Astrocyte (in vitro differentiated cells and primary cell): ENCODE results near the gene TTC9B. TPM values are rescaled to one million over a fixed set of nuclear protein-coding genes. Genes with fewer than 3 reads are reported as not detected.
A peak's percentile ranks its signal among the peaks of the same experiment; 100 is the strongest.

Source experiments
- DNase-seq: peaks from one replicate; pipeline ENCODE4 v3.0.0-alpha.2; 2010; ENCODE audit warnings: low read depth
- FAIRE-seq: peaks from 2 replicates; lab custom pipeline; 2011; peaks lifted over from hg19 to GRCh38; lab: Jason Lieb, UNC
- H2AFZ ChIP-seq: 2 replicates; pipeline ENCODE4 v1.6.0; 2012; ENCODE audit warnings: low read depth, low read length, inconsistent platforms
- H3K27ac ChIP-seq: 2 replicates; pipeline ENCODE4 v1.5.1; 2011; ENCODE audit warnings: low read depth, low read length, inconsistent platforms
- H3K27me3 ChIP-seq: 2 replicates; pipeline ENCODE4 v1.6.0; 2011; ENCODE audit warnings: low read length, inconsistent platforms; ENCODE audit not compliant: insufficient read depth
- H3K36me3 ChIP-seq: 2 replicates; pipeline ENCODE4 v1.5.1; 2011; ENCODE audit warnings: low read length, inconsistent platforms; ENCODE audit not compliant: insufficient read depth
- H3K4me1 ChIP-seq: 2 replicates; pipeline ENCODE4 v1.5.1; 2011; ENCODE audit warnings: low read length, inconsistent platforms; ENCODE audit not compliant: insufficient read depth
- H3K4me2 ChIP-seq: 2 replicates; pipeline ENCODE4 v1.6.0; 2012; ENCODE audit warnings: low read length, inconsistent platforms
- H3K4me3 ChIP-seq: 2 replicates; pipeline ENCODE4 v1.5.1; 2011; ENCODE audit warnings: low read depth, mild to moderate bottlenecking, low read length, inconsistent platforms; ENCODE audit not compliant: insufficient read depth
- H3K79me2 ChIP-seq: 2 replicates; pipeline ENCODE4 v1.6.0; 2012; ENCODE audit warnings: mild to moderate bottlenecking, low read length, inconsistent platforms; ENCODE audit not compliant: insufficient read depth
- H3K9ac ChIP-seq: 2 replicates; pipeline ENCODE4 v1.6.0; 2012; ENCODE audit warnings: mild to moderate bottlenecking, low read length, inconsistent platforms
- H3K9me3 ChIP-seq: 2 replicates; pipeline ENCODE4 v1.5.1; 2012; ENCODE audit warnings: low read depth, mild to moderate bottlenecking, low read length, inconsistent platforms; ENCODE audit not compliant: insufficient read depth
- H4K20me1 ChIP-seq: 2 replicates; pipeline ENCODE4 v1.6.0; 2012; ENCODE audit warnings: low read length, inconsistent platforms; ENCODE audit not compliant: insufficient read depth
- H3K27ac Mint-ChIP-seq: one replicate; pipeline ENCODE4 v1.8.0; 2021; ENCODE audit warnings: mild to moderate bottlenecking, mixed read lengths; ENCODE audit not compliant: unreplicated experiment
- H3K27me3 Mint-ChIP-seq: one replicate; pipeline ENCODE4 v1.8.0; 2021; ENCODE audit warnings: low read depth, mixed read lengths; ENCODE audit not compliant: unreplicated experiment
- H3K36me3 Mint-ChIP-seq: one replicate; pipeline ENCODE4 v1.8.0; 2021; ENCODE audit warnings: low read depth, mixed read lengths; ENCODE audit not compliant: unreplicated experiment
- H3K4me1 Mint-ChIP-seq: one replicate; pipeline ENCODE4 v1.8.0; 2021; ENCODE audit warnings: low read depth, mixed read lengths; ENCODE audit not compliant: unreplicated experiment
- H3K4me3 Mint-ChIP-seq: one replicate; pipeline ENCODE4 v1.8.0; 2021; ENCODE audit warnings: mild to moderate bottlenecking, moderate library complexity, mixed read lengths; ENCODE audit not compliant: unreplicated experiment
- H3K9me3 Mint-ChIP-seq: one replicate; pipeline ENCODE4 v1.8.0; 2021; ENCODE audit warnings: mild to moderate bottlenecking, mixed read lengths; ENCODE audit not compliant: unreplicated experiment
- EZH2 ChIP-seq: IDR thresholded peaks from 2 replicates; pipeline ENCODE4 v1.6.1; 2012; ENCODE audit warnings: mild to moderate bottlenecking, low read length, inconsistent platforms; ENCODE audit not compliant: insufficient read depth
- total RNA-seq: library from RNA; stranded (reverse); gene quantifications from 2 replicates; pipeline ENCODE4 v1.2.1, GENCODE V29; 2021
- TF ChIP-seq, protein P1 (sequence below): IDR thresholded peaks from 2 replicates; pipeline ENCODE4 v1.5.1; 2011; ENCODE audit warnings: low read depth, mild to moderate bottlenecking, inconsistent platforms, low read length, moderate library complexity; ENCODE audit not compliant: insufficient read depth

Gene TTC9B
- total RNA-seq, 1 donor from 2014 or later = not detected

DNA sequence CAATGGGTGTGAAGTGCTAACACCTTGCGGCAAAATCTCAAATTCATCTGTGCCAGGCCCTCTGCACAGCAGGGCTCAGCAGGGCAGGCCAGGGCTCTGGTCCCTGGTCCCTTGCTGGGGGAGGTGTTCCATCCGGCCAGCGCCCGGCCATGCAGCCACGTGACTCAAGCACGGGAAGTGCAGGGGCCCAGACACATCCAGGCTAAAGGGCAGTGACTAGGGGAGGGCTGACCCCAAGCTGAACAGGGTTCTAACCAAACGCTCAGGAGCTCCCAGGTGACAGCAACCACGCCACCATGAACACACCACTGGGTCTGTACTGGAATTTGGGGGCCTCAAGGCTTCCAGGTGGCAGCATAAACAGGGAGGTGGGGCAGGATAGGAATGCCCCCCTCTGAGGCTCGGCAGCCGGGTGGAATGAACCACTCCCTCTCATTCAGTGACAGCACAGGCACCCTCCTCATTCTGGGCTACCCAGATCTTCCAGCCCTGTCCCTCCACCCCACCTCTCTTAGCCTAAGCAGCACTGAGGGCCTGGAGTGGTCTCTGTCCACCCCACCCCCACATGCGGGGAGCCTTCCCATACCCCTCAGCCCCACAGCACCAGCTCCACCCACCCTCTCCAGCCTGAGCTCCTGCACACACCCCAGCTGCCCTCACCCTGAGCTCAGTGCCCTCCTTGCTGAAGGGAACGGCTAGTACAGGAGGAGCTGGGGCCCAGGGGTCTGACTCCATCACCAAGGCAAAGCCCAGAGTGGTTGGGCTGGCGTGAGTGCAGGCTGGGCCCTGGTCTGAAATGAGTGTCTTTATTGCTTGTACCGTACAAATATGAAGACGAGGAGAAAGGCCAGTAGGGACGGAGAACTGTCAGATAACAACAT lies 13.6 kb upstream of the TTC9B start:
- no peaks in the 10 kb centered on the region for H3K36me3 Mint-ChIP-seq
- no peaks in the 10 kb centered on the region for H3K9me3 ChIP-seq
- H3K27me3 ChIP-seq = peaks cover 2% of the 10 kb centered on the region
- no peaks in the 10 kb centered on the region for H3K9me3 Mint-ChIP-seq
- TF ChIP-seq, protein P1, sequence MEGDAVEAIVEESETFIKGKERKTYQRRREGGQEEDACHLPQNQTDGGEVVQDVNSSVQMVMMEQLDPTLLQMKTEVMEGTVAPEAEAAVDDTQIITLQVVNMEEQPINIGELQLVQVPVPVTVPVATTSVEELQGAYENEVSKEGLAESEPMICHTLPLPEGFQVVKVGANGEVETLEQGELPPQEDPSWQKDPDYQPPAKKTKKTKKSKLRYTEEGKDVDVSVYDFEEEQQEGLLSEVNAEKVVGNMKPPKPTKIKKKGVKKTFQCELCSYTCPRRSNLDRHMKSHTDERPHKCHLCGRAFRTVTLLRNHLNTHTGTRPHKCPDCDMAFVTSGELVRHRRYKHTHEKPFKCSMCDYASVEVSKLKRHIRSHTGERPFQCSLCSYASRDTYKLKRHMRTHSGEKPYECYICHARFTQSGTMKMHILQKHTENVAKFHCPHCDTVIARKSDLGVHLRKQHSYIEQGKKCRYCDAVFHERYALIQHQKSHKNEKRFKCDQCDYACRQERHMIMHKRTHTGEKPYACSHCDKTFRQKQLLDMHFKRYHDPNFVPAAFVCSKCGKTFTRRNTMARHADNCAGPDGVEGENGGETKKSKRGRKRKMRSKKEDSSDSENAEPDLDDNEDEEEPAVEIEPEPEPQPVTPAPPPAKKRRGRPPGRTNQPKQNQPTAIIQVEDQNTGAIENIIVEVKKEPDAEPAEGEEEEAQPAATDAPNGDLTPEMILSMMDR = no peak
- TF ChIP-seq EZH2 = no peak
- H4K20me1 ChIP-seq = no peaks in the 10 kb centered on the region
- DNase-seq (no peak), FAIRE-seq (no peak)
- peaks cover 30% of the 10 kb centered on the region for H3K4me1 Mint-ChIP-seq
- peaks cover 29% of the 10 kb centered on the region for H3K4me1 ChIP-seq
- H3K79me2 ChIP-seq = no peaks in the 10 kb centered on the region
- peak overlapping the region; percentile 25 for H3K4me2 ChIP-seq
- no peak overlapping the region for H3K27ac ChIP-seq
- no peak overlapping the region for H3K9ac ChIP-seq
- peaks cover under 1% of the 10 kb centered on the region for H3K36me3 ChIP-seq
- H3K27me3 Mint-ChIP-seq = peaks cover 2% of the 10 kb centered on the region
- no peak overlapping the region for H3K27ac Mint-ChIP-seq
- H3K4me3 Mint-ChIP-seq = no peak overlapping the region
- no peak overlapping the region for H3K4me3 ChIP-seq
- H2AFZ ChIP-seq = no peak overlapping the region

DNA sequence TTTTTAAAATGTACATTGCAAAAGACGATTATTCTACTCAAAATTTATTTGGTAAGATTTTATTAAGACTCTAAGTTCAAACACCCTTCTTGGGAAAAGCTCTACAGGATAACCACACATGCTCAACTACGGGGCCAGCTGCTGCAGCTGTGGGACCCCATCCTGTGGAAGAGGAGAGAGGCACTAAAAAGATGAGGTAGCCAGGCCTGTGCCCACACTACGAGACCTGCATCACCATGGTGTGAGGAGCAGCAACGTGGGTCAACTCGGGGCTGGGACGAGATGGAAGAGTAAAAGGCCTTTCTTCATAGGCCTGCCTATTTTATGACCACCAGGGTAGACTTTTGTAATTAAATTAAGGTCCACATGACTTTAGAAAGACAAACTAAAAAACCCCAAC lies 12.9 kb upstream of the TTC9B start:
- no peak overlapping the region for H3K4me3 ChIP-seq
- no peak overlapping the region for H3K4me2 ChIP-seq
- no peaks in the 10 kb centered on the region for H3K9me3 ChIP-seq
- no peak overlapping the region for H2AFZ ChIP-seq
- FAIRE-seq = no peak
- Mint-ChIP-seq H3K9me3 (no peaks in the 10 kb centered on the region), H3K4me3 (peak overlapping the region; percentile 51), H3K4me1 (peaks cover 30% of the 10 kb centered on the region), H3K27ac (peak overlapping the region; percentile 23), H3K36me3 (no peaks in the 10 kb centered on the region), H3K27me3 (peaks cover 4% of the 10 kb centered on the region)
- TF ChIP-seq EZH2 = no peak
- TF ChIP-seq, protein P1 = no peak
- no peaks in the 10 kb centered on the region for H3K79me2 ChIP-seq
- no peaks in the 10 kb centered on the region for H3K36me3 ChIP-seq
- H3K4me1 ChIP-seq = peaks cover 33% of the 10 kb centered on the region
- peaks cover 4% of the 10 kb centered on the region for H3K27me3 ChIP-seq
- no peak for DNase-seq
- no peak overlapping the region for H3K27ac ChIP-seq
- H3K9ac ChIP-seq = no peak overlapping the region
- H4K20me1 ChIP-seq = no peaks in the 10 kb centered on the region

DNA sequence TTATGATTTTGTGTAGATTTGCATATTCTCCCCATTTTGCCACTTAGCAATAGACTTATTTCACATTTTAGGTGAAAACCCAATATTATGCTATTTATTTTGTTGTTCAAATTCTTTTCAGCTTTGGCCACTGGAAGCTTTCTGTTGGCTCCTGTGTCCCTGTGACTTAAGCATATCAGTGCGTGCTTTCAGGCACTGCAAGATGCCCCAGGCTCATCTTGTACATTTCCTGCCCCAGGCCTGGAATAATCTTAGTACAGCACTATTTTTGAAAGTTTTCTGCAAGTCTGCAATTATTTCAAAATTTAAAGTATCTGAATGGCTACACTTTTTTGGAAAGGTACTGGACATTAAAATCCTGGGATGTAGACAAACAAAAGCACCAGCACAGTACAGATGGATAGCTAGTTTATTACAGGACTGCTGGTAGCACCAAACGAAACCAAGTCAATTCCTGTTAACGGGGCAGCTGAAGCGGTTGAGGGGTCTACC lies 11.8 kb upstream of the TTC9B start:
- H3K9ac ChIP-seq = no peak overlapping the region
- H3K9me3 ChIP-seq = no peaks in the 10 kb centered on the region
- Mint-ChIP-seq H3K27me3 (peaks cover 13% of the 10 kb centered on the region), H3K4me3 (no peak overlapping the region), H3K36me3 (no peaks in the 10 kb centered on the region), H3K9me3 (no peaks in the 10 kb centered on the region), H3K4me1 (peaks cover 30% of the 10 kb centered on the region), H3K27ac (no peak overlapping the region)
- no peaks in the 10 kb centered on the region for H4K20me1 ChIP-seq
- no peak for TF ChIP-seq EZH2
- TF ChIP-seq, protein P1 = no peak
- peaks cover 4% of the 10 kb centered on the region for H3K27me3 ChIP-seq
- peaks cover 40% of the 10 kb centered on the region for H3K4me1 ChIP-seq
- H3K36me3 ChIP-seq = no peaks in the 10 kb centered on the region
- no peak overlapping the region for H2AFZ ChIP-seq
- H3K4me2 ChIP-seq = peak overlapping the region; percentile 56
- no peaks in the 10 kb centered on the region for H3K79me2 ChIP-seq
- no peak overlapping the region for H3K4me3 ChIP-seq
- no peak for DNase-seq
- FAIRE-seq = no peak
- peak overlapping the region; percentile 14 for H3K27ac ChIP-seq
